ENCODE measurements around the gene CACNA1B.
"Not testable (repeated sequence)": the region's sequence is repeated elsewhere in the genome, so short reads cannot be mapped to it uniquely, and the experiment has no call there.

- TF ChIP-seq FOXM1 (IDR thresholded peaks at IDR 0.05; ENCODE audit: borderline replicate concordance); PKNOX1 (IDR thresholded peaks at IDR 0.05); NFRKB (IDR thresholded peaks at IDR 0.05); SP1 (IDR thresholded peaks at IDR 0.05); CTBP1 (IDR thresholded peaks at IDR 0.05; ENCODE audit: borderline replicate concordance): not testable (repeated sequence)
Measured at GRCh38 chr9:138155788-138156187, 278.2 kb downstream of the CACNA1B start.

All from HEK293T (cell line).